Fibroblast of gingiva (primary cell): ENCODE measurements around the gene INTS15.
A peak's percentile ranks its signal among the peaks of the same experiment; 100 is the strongest.
"Not testable (repeated sequence)": the region's sequence is repeated elsewhere in the genome, so short reads cannot be mapped to it uniquely, and the experiment has no call there.

Experiments used
- DNase-seq: peaks from one replicate; pipeline ENCODE4 v3.0.0-alpha.2; 2011; ENCODE audit warnings: low read depth

The INTS15 gene

DNA sequence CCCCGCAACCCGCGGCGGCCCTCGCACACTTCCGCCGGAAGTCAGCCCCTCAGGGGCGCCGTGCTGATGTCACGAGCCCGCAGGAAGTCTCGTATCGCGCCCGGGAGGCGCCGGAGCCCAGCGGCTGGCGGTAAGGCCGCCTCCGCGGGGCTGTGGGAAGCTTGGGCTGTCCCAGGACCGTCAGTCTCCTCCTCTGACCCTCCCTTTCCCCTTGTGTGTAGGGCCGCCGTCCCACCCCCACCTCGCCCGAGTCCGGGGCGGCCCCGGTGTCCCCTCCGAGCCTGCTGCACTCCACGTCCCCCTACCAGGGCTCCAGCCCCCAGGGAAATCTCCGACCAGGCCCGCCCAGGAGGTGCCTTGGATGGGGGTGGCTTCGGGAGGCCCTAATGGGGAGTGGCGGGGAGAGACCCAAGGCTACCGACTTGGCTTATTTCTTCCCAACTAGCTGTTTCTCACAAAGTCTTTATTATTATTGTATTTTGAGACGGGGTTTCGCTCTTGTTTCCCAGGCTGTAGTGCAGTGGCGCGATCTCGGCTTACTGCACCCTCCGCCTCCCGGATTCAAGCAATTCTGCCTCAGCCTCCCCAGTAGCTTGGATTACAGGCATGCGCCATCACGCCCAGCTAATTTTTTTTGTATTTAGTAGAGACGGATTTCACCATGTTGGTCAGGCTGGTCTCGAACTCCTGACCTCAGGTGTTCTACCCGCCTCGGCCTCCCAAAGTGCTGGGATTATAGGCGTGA, 12.3 kb upstream of the INTS15 start, which contains the start of gene ZDHHC4:
ZDHHC4 (plus strand) TSS at position 86 of the 745 bp plus-strand sequence. CDS start 3,108 bp downstream, outside the sequence.
- DNase-seq: peak; percentile 87

- DNase-seq: no peak
These were observed 11.4 kb upstream of the INTS15 start for GRCh38 chr7:6578114-6579084.

DNA sequence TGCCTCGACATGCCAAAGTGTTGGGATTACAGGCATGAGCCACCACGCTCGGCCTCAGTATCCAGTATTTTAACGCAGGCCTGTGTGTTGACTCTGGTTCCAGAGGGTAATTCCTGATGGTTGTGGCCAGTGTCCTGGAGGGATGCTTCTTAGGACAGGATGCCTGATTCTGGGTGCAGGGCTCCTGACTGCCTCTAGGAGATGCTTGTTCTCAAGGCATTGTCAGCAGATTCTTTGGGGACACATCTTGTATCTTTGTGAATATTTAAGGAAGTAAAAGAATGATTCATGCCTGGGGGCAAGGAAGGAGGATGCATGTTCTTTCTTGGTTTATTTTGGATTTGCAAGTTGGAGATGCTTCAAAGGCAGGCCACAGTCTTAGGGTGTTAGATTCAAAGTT, 10.4 kb upstream of the INTS15 start:
- no peak for DNase-seq

- not testable (repeated sequence) for DNase-seq
These were observed 3.9 kb upstream of the INTS15 start for GRCh38 chr7:6585746-6586432.

DNA sequence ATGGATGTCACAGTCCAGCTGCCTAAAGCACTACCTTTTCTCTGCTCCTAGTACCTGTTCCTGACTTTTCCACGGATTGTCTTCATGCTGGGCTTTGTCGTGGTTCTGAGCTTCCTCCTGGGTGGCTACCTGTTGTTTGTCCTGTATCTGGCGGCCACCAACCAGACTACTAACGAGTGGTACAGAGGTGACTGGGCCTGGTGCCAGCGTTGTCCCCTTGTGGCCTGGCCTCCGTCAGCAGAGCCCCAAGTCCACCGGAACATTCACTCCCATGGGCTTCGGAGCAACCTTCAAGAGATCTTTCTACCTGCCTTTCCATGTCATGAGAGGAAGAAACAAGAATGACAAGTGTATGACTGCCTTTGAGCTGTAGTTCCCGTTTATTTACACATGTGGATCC, 1.3 kb upstream of the INTS15 start:
- DNase-seq: no peak

- DNase-seq: no peak
These were observed 531 bp upstream of the INTS15 start for GRCh38 chr7:6589151-6589828.

DNA sequence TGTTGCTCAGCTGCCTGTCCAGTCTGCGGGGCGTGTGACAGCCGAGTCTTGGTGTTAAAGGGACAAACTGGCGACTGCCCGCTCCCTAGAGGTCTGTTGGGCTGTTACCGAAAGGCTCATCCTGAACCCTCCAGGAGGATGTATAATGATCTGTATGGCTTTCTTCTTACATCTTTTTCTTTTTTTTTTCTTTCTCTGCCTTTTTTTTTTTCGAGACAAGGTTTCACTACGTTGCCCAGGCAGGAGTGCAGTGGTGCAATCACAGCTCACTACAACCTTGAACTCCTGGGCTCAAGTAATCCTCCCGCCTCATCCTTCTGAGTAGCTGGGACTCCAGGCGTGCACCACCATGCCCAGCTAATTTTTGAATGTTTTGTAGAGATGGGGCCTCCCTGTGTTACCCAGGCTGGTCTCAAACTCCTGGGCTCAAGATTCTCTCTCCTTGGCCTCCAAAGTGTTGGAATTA, 857 bp downstream of the INTS15 start:
- no peak for DNase-seq

- DNase-seq: no peak
These were observed 10.3 kb downstream of the INTS15 start for GRCh38 chr7:6600093-6600492.

DNA sequence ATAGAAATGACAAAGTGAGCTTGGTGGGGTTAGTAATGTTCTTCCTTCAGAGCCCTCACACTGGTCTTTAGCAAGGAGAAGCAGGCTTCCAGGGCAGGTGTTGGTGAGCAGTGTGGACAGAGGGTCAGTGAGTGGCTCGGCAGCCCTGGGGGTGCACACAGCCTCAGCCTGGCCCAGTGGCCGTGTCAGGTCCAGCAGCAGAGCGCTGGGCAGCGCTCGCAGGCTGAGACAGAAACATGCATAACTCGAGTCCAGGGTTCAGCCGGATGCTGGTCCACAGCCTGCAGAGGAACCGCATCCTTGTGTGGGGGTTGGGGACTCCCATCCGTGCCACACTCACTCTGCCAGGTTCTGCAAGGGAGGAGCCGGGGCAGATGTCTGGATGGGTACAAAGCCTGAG, 14.6 kb downstream of the INTS15 start:
- DNase-seq: no peak

- no peak for DNase-seq
These were observed 17.2 kb downstream of the INTS15 start for GRCh38 chr7:6606866-6607583.

DNA sequence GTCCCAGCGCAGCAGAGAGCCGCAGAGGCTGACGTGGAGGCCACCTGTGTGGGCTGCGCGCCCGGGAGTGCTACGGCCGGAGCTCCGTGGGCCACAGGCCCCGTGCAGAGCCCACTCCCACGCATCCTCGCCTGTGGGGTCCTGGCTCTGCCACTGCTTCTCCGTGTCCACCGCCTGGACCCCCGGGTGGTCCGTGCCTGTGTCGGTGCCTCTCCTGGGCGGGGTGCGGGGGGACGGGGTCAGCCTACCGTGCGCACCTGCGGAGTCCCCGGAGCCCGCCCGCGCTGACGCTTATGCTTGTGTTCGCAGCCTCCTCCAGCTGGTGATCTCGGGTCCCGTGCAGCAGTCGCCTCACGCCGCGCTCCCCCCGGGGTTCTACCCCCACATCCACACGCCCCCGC, 17.8 kb downstream of the INTS15 start:
- no peak for DNase-seq

DNA sequence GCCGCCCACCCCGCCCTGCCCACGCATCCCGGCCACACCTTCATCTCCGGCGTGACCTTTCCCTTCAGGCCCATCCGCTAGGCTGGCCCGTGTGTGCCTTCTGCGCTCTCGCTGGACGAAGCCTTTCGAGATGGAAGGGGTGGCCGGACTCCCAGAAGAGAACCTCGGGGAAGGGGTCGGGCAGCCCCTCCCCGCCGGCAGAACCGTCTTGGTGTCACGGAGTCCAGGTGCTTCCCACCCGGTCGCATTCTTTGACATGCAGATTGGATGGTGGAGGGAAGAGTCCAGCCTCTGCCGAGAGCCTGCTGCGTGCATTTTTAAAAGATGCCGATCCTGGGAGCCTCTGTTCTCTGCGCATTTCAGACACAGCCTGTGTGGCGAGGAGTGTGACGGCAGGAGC, 18.3 kb downstream of the INTS15 start:
- no peak for DNase-seq

- no peak for DNase-seq
These were observed 19.0 kb downstream of the INTS15 start for GRCh38 chr7:6608794-6609193.

DNA sequence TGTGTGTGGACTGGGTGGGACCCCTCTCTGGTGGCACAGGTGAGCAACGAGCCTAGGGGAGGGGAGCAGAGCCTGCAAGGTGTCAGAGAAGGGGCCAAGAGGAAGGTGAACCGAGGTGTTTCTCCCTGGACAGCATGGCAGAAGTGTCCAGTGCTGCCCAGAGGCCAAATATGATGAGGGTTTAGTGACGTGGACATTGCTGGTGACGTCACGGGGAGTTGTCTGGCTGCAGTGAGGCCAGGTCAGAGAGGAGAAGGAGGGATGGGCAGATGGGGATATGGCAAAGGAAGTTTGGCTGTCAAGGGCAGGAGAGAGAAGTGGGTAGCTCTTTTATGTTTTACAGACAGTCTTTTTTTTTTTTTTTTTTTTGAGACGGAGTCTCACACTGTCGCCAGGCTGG, 23.0 kb downstream of the INTS15 start:
- no peak for DNase-seq

GRCh38 chr7:6613706-6614105, 23.9 kb downstream of the INTS15 start:
- no peak for DNase-seq

DNA sequence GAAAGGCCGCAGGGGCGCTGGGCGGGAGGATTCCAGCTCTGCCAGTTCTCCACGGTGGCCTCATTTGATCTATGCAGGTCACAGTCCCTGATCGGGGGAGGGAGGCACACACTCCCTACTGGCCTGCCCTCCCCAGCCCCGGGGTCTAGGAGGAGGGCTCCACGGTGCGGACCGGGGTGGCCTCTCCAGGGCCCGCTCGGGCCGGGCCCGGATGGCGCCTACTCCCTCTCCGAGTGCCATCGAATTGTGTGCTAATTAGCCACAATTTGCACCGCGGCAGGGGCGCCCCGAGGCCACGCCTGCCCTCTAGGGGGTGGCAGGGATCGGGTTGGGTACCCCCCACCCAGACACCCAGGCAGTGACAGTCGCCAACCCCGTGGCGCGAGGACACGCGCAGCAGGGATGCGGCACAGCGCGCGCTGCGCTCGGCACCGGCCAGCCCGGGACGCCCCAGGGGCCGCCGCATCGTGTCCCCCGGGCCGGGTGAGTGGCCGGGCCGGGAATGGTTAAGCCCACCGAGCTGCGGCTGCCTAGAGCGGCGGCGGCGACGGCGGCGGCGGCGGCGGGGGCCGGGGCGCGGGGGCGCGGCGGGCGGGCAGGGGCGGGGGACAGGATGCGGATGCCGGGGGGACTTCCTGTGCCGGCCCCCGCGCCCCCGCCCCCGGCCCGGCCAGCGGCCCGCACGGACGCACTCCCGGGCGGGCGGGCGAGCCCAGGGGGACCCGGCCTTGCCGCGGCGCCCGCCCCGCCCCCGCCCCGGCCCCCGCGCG, 25.3 kb downstream of the INTS15 start, which contains the start of gene ZNF853:
ZNF853 (plus strand) TSS at position 658 of the 770 bp plus-strand sequence. CDS start 565 bp downstream, outside the sequence.
- no peak for DNase-seq

DNA sequence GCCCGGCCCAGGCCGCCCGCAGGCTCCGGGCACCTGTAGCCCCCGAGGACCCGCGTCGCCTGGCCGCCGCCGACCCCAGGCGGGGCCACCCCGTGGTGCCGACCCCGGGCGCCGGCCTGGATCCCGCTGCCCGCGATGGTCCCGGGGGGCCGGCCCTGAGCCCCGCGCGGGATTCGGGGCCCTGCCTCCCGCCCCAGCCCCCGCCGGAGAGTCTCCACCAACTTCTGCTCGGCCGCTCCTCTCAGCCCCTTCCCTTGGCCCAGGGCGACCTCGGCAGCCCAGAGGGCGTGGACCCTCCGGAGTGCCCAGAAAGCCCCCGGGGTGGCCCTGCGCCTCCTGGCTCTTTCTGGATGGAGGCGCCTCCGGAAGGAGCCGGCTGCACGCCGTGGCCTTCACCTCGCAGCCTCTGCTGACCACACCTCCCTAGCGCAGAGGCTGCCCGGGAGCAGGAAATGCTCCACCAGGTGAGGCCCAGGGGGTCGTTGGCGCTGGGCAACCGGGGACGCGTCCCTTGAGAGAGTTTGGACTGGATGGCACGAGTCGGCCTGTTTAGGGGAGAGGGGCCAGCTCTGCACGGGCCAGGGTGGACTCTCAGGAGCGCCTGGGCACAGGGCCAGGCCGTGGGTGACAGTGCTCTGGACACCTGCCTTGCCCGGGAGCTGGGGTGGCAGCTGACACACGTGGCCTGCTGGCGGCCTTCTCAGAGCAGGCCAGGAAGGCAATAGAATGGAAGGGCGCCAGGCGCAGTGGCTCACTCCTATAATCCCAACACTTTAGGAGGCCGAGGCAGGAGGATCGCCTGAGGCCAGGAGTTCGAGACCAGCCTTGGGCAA, 26.1 kb downstream of the INTS15 start:
- no peak for DNase-seq

GRCh38 chr7:6616854-6617643, 27.2 kb downstream of the INTS15 start:
- DNase-seq: no peak
